GM13977 (cell line): ENCODE measurements around the gene S100PBP.

ENCODE experiments used
- DNase-seq: peaks from one replicate; pipeline ENCODE4 v3.0.0; 2012; ENCODE audit warnings: low spot score
- in situ Hi-C: fragments of 300-500 bp; cut with MboI; formaldehyde crosslinking; loops from one replicate; pipeline ENCODE4 v1.12.0; 2022; ENCODE audit warnings: low sequenced_read_pairs, low pct_unique_long_range_greater_than_20kb, mixed read lengths, inconsistent platforms; ENCODE audit not compliant: unreplicated experiment
- TF ChIP-seq, protein P1 (sequence below): IDR thresholded peaks from 2 replicates; pipeline ENCODE4 v1.5.1; 2012; ENCODE audit warnings: mild to moderate bottlenecking, control low read depth; ENCODE audit not compliant: insufficient read depth; ENCODE audit errors: extremely low read depth, missing control alignments

The S100PBP gene

GRCh38 chr1:32886828-32887414 lies 69.5 kb downstream of the S100PBP start:
- in situ Hi-C loops = no loop called here
- TF ChIP-seq, protein P1, sequence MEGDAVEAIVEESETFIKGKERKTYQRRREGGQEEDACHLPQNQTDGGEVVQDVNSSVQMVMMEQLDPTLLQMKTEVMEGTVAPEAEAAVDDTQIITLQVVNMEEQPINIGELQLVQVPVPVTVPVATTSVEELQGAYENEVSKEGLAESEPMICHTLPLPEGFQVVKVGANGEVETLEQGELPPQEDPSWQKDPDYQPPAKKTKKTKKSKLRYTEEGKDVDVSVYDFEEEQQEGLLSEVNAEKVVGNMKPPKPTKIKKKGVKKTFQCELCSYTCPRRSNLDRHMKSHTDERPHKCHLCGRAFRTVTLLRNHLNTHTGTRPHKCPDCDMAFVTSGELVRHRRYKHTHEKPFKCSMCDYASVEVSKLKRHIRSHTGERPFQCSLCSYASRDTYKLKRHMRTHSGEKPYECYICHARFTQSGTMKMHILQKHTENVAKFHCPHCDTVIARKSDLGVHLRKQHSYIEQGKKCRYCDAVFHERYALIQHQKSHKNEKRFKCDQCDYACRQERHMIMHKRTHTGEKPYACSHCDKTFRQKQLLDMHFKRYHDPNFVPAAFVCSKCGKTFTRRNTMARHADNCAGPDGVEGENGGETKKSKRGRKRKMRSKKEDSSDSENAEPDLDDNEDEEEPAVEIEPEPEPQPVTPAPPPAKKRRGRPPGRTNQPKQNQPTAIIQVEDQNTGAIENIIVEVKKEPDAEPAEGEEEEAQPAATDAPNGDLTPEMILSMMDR = no peak
- no peak for DNase-seq

DNA sequence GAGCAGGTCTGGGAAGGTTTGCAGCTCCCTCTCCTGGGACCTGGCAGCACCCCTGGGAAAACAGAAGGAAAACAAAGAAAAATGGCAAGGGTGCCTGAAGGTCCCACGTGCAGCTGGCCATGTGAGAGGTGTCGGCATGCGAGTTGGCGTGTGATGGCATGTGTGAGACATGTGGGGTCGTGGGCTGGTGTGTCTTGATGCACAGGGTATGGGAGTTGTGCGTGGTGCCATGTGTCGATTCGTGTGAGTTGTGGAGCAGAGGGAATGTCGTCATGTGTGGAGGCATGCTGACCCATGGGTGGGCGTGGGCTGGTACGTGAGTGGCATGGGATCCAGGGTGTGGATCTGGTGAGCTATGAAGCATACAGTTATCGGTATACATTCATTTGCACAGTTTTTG lies 70.2 kb downstream of the S100PBP start:
- in situ Hi-C loops = no loop called here

GRCh38 chr1:32888134-32888533 lies 70.7 kb downstream of the S100PBP start:
- TF ChIP-seq, protein P1 = no peak
- in situ Hi-C loops = no loop called here
- no peak for DNase-seq

More for the DNA sequence above, 70.2 kb downstream of the S100PBP start:
- DNase-seq = no peak
- TF ChIP-seq, protein P1 = no peak

GRCh38 chr1:32888677-32889420 lies 71.4 kb downstream of the S100PBP start:
- no peak for DNase-seq
- in situ Hi-C loops = no loop called here
- TF ChIP-seq, protein P1 = no peak

GRCh38 chr1:32889731-32890278 lies 72.4 kb downstream of the S100PBP start:
- DNase-seq = no peak
- TF ChIP-seq, protein P1 = no peak
- in situ Hi-C loops = no loop called here

DNA sequence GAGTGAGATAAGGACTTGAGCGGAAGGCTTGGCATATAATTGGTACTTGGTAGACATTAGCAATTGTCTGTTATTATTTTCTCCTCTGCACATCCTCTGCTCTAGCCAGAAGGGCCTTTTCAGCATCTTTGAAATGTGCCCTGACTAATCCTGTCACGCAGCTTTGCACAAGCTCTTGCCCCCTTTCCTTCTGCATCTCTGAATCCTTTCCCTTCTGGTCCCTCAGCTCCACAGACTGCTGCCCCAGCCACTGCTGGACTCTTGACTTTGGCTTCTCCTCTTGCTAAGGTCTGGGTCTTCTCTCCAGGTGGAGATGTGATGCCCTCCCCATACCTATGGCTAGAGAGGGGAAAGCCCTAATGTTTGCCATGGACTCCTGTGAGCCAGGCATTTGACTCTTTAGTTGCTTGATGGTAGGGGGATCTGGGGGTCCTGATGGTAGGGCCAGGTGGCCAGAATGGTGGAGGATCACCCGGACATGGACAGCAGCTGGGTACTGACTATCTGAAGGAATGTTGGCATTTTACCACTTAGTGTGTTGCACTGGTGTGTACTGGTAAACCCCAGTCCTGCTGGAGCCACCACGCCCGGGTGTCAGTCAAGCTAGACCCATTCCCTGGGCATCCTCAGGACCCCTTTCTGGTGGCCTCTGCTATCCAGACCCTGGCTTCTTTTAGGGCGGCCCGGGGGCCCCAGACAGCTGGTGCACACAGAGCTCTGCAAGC lies 73.2 kb downstream of the S100PBP start:
- in situ Hi-C loops = no loop called here
- no peak for DNase-seq
- TF ChIP-seq, protein P1 = no peak
